ENCODE data around the gene PTCD2.
"Not testable (repeated sequence)": the region's sequence is repeated elsewhere in the genome, so short reads cannot be mapped to it uniquely, and the experiment has no call there.

PTCD2 gene

GRCh38 chr5:72402959-72403628 lies 82.9 kb downstream of the PTCD2 start:
- Histone ChIP-seq H3K9me3 (ENCODE audit: control insufficient read depth in 1 of 2, low read length in 2 of 2) (peaks cover 6 to 15% of the 10 kb centered on the region in 2 donors), H3K27ac (ENCODE audit: low read length) (peak overlapping the region; percentile 26), H3K4me1 (ENCODE audit: control insufficient read depth in 1 of 2, insufficient read depth in 2 of 2, low read length in 2 of 2) (no peaks in the 10 kb centered on the region), H3K36me3 (ENCODE audit: control insufficient read depth in 1 of 2, insufficient read depth in 2 of 2, low read length in 2 of 2) (no peaks in the 10 kb centered on the region), H3K27me3 (ENCODE audit: low read depth, low read length) (no peaks in the 10 kb centered on the region), H3K4me3 (ENCODE audit: low read depth in 1 of 2, low read length in 2 of 2) (no peak overlapping the region)

- not testable (repeated sequence) for H3K27ac ChIP-seq (ENCODE audit: low read length); H3K27me3 ChIP-seq (ENCODE audit: low read depth, low read length); H3K4me3 ChIP-seq (ENCODE audit: low read depth in 1 of 2, low read length in 2 of 2); H3K4me1 ChIP-seq (ENCODE audit: control insufficient read depth in 1 of 2, insufficient read depth in 2 of 2, low read length in 2 of 2); H3K36me3 ChIP-seq (ENCODE audit: control insufficient read depth in 1 of 2, insufficient read depth in 2 of 2, low read length in 2 of 2)
- H3K9me3 ChIP-seq (ENCODE audit: control insufficient read depth in 1 of 2, low read length in 2 of 2): peaks cover 6 to 15% of the 10 kb centered on the region in 2 donors
Observed at GRCh38 chr5:72404771-72405170, 84.6 kb downstream of the PTCD2 start.

GRCh38 chr5:72407078-72407477 lies 86.9 kb downstream of the PTCD2 start:
- no peaks in the 10 kb centered on the region for H3K36me3 ChIP-seq (ENCODE audit: control insufficient read depth in 1 of 2, insufficient read depth in 2 of 2, low read length in 2 of 2)
- H3K4me3 ChIP-seq (ENCODE audit: low read depth in 1 of 2, low read length in 2 of 2): no peak overlapping the region
- H3K27me3 ChIP-seq (ENCODE audit: low read depth, low read length): no peaks in the 10 kb centered on the region
- no peaks in the 10 kb centered on the region for H3K9me3 ChIP-seq (ENCODE audit: control insufficient read depth in 1 of 2, low read length in 2 of 2)
- no peak overlapping the region for H3K27ac ChIP-seq (ENCODE audit: low read length)
- H3K4me1 ChIP-seq (ENCODE audit: control insufficient read depth in 1 of 2, insufficient read depth in 2 of 2, low read length in 2 of 2): no peaks in the 10 kb centered on the region

- Histone ChIP-seq H3K36me3 (ENCODE audit: control insufficient read depth in 1 of 2, insufficient read depth in 2 of 2, low read length in 2 of 2) (no peaks in the 10 kb centered on the region), H3K27me3 (ENCODE audit: low read depth, low read length) (no peaks in the 10 kb centered on the region), H3K9me3 (ENCODE audit: control insufficient read depth in 1 of 2, low read length in 2 of 2) (no peaks in the 10 kb centered on the region), H3K27ac (ENCODE audit: low read length) (no peak overlapping the region), H3K4me1 (ENCODE audit: control insufficient read depth in 1 of 2, insufficient read depth in 2 of 2, low read length in 2 of 2) (no peaks in the 10 kb centered on the region), H3K4me3 (ENCODE audit: low read depth in 1 of 2, low read length in 2 of 2) (no peak overlapping the region)
Observed at GRCh38 chr5:72407541-72407940, 87.4 kb downstream of the PTCD2 start.

GRCh38 chr5:72408127-72408526 lies 88.0 kb downstream of the PTCD2 start:
- no peaks in the 10 kb centered on the region for H3K36me3 ChIP-seq (ENCODE audit: control insufficient read depth in 1 of 2, insufficient read depth in 2 of 2, low read length in 2 of 2)
- H3K27me3 ChIP-seq (ENCODE audit: low read depth, low read length): no peaks in the 10 kb centered on the region
- no peak overlapping the region for H3K27ac ChIP-seq (ENCODE audit: low read length)
- H3K4me1 ChIP-seq (ENCODE audit: control insufficient read depth in 1 of 2, insufficient read depth in 2 of 2, low read length in 2 of 2): no peaks in the 10 kb centered on the region
- no peaks in the 10 kb centered on the region for H3K9me3 ChIP-seq (ENCODE audit: control insufficient read depth in 1 of 2, low read length in 2 of 2)
- H3K4me3 ChIP-seq (ENCODE audit: low read depth in 1 of 2, low read length in 2 of 2): no peak overlapping the region

GRCh38 chr5:72408603-72409002 lies 88.4 kb downstream of the PTCD2 start:
- no peak overlapping the region for H3K4me3 ChIP-seq (ENCODE audit: low read depth in 1 of 2, low read length in 2 of 2)
- H3K36me3 ChIP-seq (ENCODE audit: control insufficient read depth in 1 of 2, insufficient read depth in 2 of 2, low read length in 2 of 2): no peaks in the 10 kb centered on the region
- H3K27ac ChIP-seq (ENCODE audit: low read length): no peak overlapping the region
- H3K9me3 ChIP-seq (ENCODE audit: control insufficient read depth in 1 of 2, low read length in 2 of 2): no peaks in the 10 kb centered on the region
- H3K4me1 ChIP-seq (ENCODE audit: control insufficient read depth in 1 of 2, insufficient read depth in 2 of 2, low read length in 2 of 2): no peaks in the 10 kb centered on the region
- H3K27me3 ChIP-seq (ENCODE audit: low read depth, low read length): no peaks in the 10 kb centered on the region

- H3K9me3 ChIP-seq (ENCODE audit: control insufficient read depth in 1 of 2, low read length in 2 of 2): no peaks in the 10 kb centered on the region
- no peaks in the 10 kb centered on the region for H3K27me3 ChIP-seq (ENCODE audit: low read depth, low read length)
- no peaks in the 10 kb centered on the region for H3K4me1 ChIP-seq (ENCODE audit: control insufficient read depth in 1 of 2, insufficient read depth in 2 of 2, low read length in 2 of 2)
- no peak overlapping the region for H3K4me3 ChIP-seq (ENCODE audit: low read depth in 1 of 2, low read length in 2 of 2)
- H3K36me3 ChIP-seq (ENCODE audit: control insufficient read depth in 1 of 2, insufficient read depth in 2 of 2, low read length in 2 of 2): no peaks in the 10 kb centered on the region
- no peak overlapping the region for H3K27ac ChIP-seq (ENCODE audit: low read length)
Observed at GRCh38 chr5:72410688-72411295, 90.6 kb downstream of the PTCD2 start.

GRCh38 chr5:72412283-72413055 lies 92.3 kb downstream of the PTCD2 start:
- Histone ChIP-seq H3K36me3 (ENCODE audit: control insufficient read depth in 1 of 2, insufficient read depth in 2 of 2, low read length in 2 of 2) (no peaks in the 10 kb centered on the region), H3K4me3 (ENCODE audit: low read depth in 1 of 2, low read length in 2 of 2) (no peak overlapping the region), H3K9me3 (ENCODE audit: control insufficient read depth in 1 of 2, low read length in 2 of 2) (no peaks in the 10 kb centered on the region), H3K4me1 (ENCODE audit: control insufficient read depth in 1 of 2, insufficient read depth in 2 of 2, low read length in 2 of 2) (no peaks in the 10 kb centered on the region), H3K27ac (ENCODE audit: low read length) (no peak overlapping the region), H3K27me3 (ENCODE audit: low read depth, low read length) (no peaks in the 10 kb centered on the region)

- Histone ChIP-seq H3K36me3 (ENCODE audit: control insufficient read depth in 1 of 2, insufficient read depth in 2 of 2, low read length in 2 of 2) (no peaks in the 10 kb centered on the region), H3K4me1 (ENCODE audit: control insufficient read depth in 1 of 2, insufficient read depth in 2 of 2, low read length in 2 of 2) (no peaks in the 10 kb centered on the region), H3K27me3 (ENCODE audit: low read depth, low read length) (no peaks in the 10 kb centered on the region), H3K4me3 (ENCODE audit: low read depth in 1 of 2, low read length in 2 of 2) (no peak overlapping the region), H3K27ac (ENCODE audit: low read length) (no peak overlapping the region), H3K9me3 (ENCODE audit: control insufficient read depth in 1 of 2, low read length in 2 of 2) (no peaks in the 10 kb centered on the region)
Observed at GRCh38 chr5:72415616-72416325, 95.6 kb downstream of the PTCD2 start.

- Histone ChIP-seq H3K4me3 (ENCODE audit: low read depth in 1 of 2, low read length in 2 of 2) (no peak overlapping the region), H3K27ac (ENCODE audit: low read length) (no peak overlapping the region), H3K4me1 (ENCODE audit: control insufficient read depth in 1 of 2, insufficient read depth in 2 of 2, low read length in 2 of 2) (no peaks in the 10 kb centered on the region), H3K36me3 (ENCODE audit: control insufficient read depth in 1 of 2, insufficient read depth in 2 of 2, low read length in 2 of 2) (no peaks in the 10 kb centered on the region), H3K9me3 (ENCODE audit: control insufficient read depth in 1 of 2, low read length in 2 of 2) (no peaks in the 10 kb centered on the region), H3K27me3 (ENCODE audit: low read depth, low read length) (no peaks in the 10 kb centered on the region)
Observed at GRCh38 chr5:72417333-72418062, 97.3 kb downstream of the PTCD2 start.

Data from muscle layer of duodenum (tissue), 2 donors.